ENCODE data around the gene SELENOM. TPM values are rescaled to one million over a fixed set of nuclear protein-coding genes. Genes with fewer than 3 reads are reported as not detected.
A peak's percentile ranks its signal among the peaks of the same experiment; 100 is the strongest.

SELENOM gene, protein sequence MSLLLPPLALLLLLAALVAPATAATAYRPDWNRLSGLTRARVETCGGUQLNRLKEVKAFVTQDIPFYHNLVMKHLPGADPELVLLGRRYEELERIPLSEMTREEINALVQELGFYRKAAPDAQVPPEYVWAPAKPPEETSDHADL
- 1 to 10 TPM; 4.4 to 6.0 TPM for total RNA-seq

DNA sequence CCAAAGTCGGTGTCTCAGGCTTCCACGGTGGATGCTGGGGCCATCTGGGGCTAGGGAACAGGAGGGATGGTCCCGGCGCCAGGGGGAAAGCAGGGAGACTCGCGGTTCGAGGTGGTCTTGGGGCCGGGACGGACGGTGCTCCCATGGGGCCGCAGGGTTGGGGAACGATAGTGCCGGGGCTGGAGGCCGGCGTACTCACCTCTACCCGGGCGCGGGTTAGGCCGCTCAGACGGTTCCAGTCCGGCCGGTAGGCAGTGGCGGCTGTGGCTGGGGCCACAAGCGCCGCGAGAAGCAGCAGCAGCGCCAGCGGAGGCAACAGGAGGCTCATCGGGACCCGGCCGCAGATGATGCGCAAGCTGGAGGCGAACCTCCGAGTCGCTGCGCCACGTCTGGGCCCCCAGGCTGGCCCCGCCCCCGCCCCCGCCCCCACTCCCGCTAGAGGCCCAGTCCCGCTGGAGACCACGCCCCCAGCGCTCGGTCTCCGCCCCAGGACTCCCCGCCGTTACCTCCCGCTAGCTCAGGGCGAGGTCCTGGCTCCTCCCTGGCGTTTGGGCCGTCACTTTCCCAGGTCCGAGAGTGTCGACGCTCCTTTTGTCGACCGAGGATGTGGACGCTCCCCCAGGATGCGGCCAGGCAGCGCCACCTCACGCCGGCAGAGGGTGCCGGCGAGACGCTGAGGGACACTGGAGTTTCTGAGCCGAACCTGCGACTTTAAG lies at the start of gene SELENOM:
Gene SELENOM (minus strand): TSS at position 391 of the 716 bp plus-strand sequence. CDS start 63 bp downstream, at position 328.
- no peaks in the 10 kb centered on the region for H3K36me3 Mint-ChIP-seq
- H3K9me3 Mint-ChIP-seq = no peaks in the 10 kb centered on the region
- DNase-seq (ENCODE audit: low spot score) (peak; percentile 93), ATAC-seq (peak; percentile 98 to 99)
- H3K27me3 Mint-ChIP-seq = no peaks in the 10 kb centered on the region
- peaks cover 10 to 12% of the 10 kb centered on the region in 2 donors for H3K4me1 Mint-ChIP-seq (ENCODE audit: low read depth in 2 of 2)
- peak within 1 kb of the TSS; percentile 31 to 86 for H3K27ac Mint-ChIP-seq
- peak within 1 kb of the TSS; percentile 88 for H3K4me3 Mint-ChIP-seq

- H3K27me3 Mint-ChIP-seq = no peaks in the 10 kb centered on the region
- no peaks in the 10 kb centered on the region for H3K36me3 Mint-ChIP-seq
- ATAC-seq = no peak
- H3K4me3 Mint-ChIP-seq = no peak overlapping the region
- DNase-seq (ENCODE audit: low spot score) = no peak
- H3K27ac Mint-ChIP-seq = no peak overlapping the region
- no peaks in the 10 kb centered on the region for H3K9me3 Mint-ChIP-seq
- peaks cover 4 to 8% of the 10 kb centered on the region in 2 donors for H3K4me1 Mint-ChIP-seq (ENCODE audit: low read depth in 2 of 2)
Observed at GRCh38 chr22:31155422-31155821, 48.1 kb upstream of the SELENOM start.

DNA sequence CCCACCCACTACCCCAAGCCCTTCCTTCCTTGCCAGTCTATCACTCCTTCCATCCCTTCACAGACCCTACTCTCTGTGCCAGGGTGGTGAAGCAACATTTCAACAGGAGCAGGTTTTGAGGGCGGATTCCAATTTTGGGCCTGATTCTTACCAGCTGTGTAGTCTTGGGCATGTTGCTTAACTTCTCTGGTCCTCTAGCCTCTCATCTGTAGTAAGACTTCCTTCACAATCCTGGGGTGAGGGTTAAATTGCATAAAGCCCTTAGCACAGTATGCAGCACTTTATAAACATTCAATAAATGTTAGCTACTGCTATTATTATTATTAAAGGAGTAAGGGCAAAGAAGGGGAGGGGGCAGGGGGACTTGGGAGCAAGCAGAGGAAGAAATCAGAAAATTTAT lies 47.6 kb upstream of the SELENOM start:
- H3K36me3 Mint-ChIP-seq = no peaks in the 10 kb centered on the region
- no peaks in the 10 kb centered on the region for H3K9me3 Mint-ChIP-seq
- H3K4me3 Mint-ChIP-seq = no peak overlapping the region
- H3K4me1 Mint-ChIP-seq (ENCODE audit: low read depth in 2 of 2) = peaks cover 4 to 8% of the 10 kb centered on the region in 2 donors
- no peak overlapping the region for H3K27ac Mint-ChIP-seq
- no peak for DNase-seq (ENCODE audit: low spot score)
- no peak for ATAC-seq
- no peaks in the 10 kb centered on the region for H3K27me3 Mint-ChIP-seq

- H3K36me3 Mint-ChIP-seq = no peaks in the 10 kb centered on the region
- no peak overlapping the region for H3K27ac Mint-ChIP-seq
- no peaks in the 10 kb centered on the region for H3K4me1 Mint-ChIP-seq (ENCODE audit: low read depth in 2 of 2)
- ATAC-seq (peak in 1 of 2 donors; percentile 20), DNase-seq (ENCODE audit: low spot score) (no peak)
- H3K4me3 Mint-ChIP-seq = no peak overlapping the region
- H3K27me3 Mint-ChIP-seq = no peaks in the 10 kb centered on the region
- H3K9me3 Mint-ChIP-seq = no peaks in the 10 kb centered on the region
Observed at GRCh38 chr22:31153357-31153756, 46.0 kb upstream of the SELENOM start.

- H3K4me3 Mint-ChIP-seq = no peak overlapping the region
- H3K36me3 Mint-ChIP-seq = peaks cover 4% of the 10 kb centered on the region
- H3K27ac Mint-ChIP-seq = no peak overlapping the region
- DNase-seq (ENCODE audit: low spot score) = no peak
- no peaks in the 10 kb centered on the region for H3K4me1 Mint-ChIP-seq (ENCODE audit: low read depth in 2 of 2)
- ATAC-seq = no peak
- H3K27me3 Mint-ChIP-seq = no peaks in the 10 kb centered on the region
- H3K9me3 Mint-ChIP-seq = no peaks in the 10 kb centered on the region
Observed at GRCh38 chr22:31151872-31152271, 44.5 kb upstream of the SELENOM start.

DNA sequence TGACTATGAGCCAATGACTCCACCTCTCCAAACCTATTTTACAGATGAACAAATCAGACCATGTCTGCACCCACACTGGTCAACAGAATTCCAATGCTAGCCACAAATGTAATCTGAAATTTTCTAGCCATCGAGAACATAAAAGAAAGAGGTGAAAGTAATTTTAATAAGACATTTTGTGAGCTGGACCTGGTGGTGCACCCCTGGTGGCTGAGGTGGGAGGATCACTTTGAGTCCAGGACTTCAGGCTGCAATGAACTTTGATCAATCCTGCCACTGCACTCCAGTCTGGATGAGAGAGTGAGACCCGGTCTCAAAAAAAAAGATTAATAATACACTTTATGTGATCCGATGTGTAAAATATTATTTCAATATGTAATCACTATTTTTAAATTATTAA lies 43.2 kb upstream of the SELENOM start:
- H3K9me3 Mint-ChIP-seq = no peaks in the 10 kb centered on the region
- peaks cover 6% of the 10 kb centered on the region for H3K36me3 Mint-ChIP-seq
- no peaks in the 10 kb centered on the region for H3K4me1 Mint-ChIP-seq (ENCODE audit: low read depth in 2 of 2)
- H3K4me3 Mint-ChIP-seq = no peak overlapping the region
- H3K27ac Mint-ChIP-seq = no peak overlapping the region
- DNase-seq (ENCODE audit: low spot score) (no peak), ATAC-seq (no peak)
- peaks cover 0 to 2% of the 10 kb centered on the region in 2 donors for H3K27me3 Mint-ChIP-seq

- Mint-ChIP-seq H3K4me1 (ENCODE audit: low read depth in 2 of 2) (no peaks in the 10 kb centered on the region), H3K4me3 (no peak overlapping the region), H3K36me3 (peaks cover 6% of the 10 kb centered on the region), H3K27me3 (peaks cover 0 to 2% of the 10 kb centered on the region in 2 donors), H3K27ac (no peak overlapping the region), H3K9me3 (no peaks in the 10 kb centered on the region)
- peak in 1 of 2 donors; percentile 67 for ATAC-seq
- DNase-seq (ENCODE audit: low spot score) = no peak
Observed at GRCh38 chr22:31148953-31149627, 41.7 kb upstream of the SELENOM start.

GRCh38 chr22:31148488-31148887 lies 41.1 kb upstream of the SELENOM start:
- Mint-ChIP-seq H3K9me3 (no peaks in the 10 kb centered on the region), H3K4me3 (no peak overlapping the region), H3K27ac (no peak overlapping the region), H3K36me3 (peaks cover 6% of the 10 kb centered on the region), H3K4me1 (ENCODE audit: low read depth in 2 of 2) (no peaks in the 10 kb centered on the region), H3K27me3 (peaks cover 0 to 5% of the 10 kb centered on the region in 2 donors)
- ATAC-seq = no peak
- DNase-seq (ENCODE audit: low spot score) = no peak

- H3K36me3 Mint-ChIP-seq = peaks cover 6% of the 10 kb centered on the region
- peaks cover 0 to 5% of the 10 kb centered on the region in 2 donors for H3K27me3 Mint-ChIP-seq
- DNase-seq (ENCODE audit: low spot score) (peak; percentile 13), ATAC-seq (no peak)
- no peaks in the 10 kb centered on the region for H3K4me1 Mint-ChIP-seq (ENCODE audit: low read depth in 2 of 2)
- no peak overlapping the region for H3K4me3 Mint-ChIP-seq
- H3K27ac Mint-ChIP-seq = no peak overlapping the region
- H3K9me3 Mint-ChIP-seq = no peaks in the 10 kb centered on the region
Observed at GRCh38 chr22:31144223-31144622, 36.9 kb upstream of the SELENOM start.

DNA sequence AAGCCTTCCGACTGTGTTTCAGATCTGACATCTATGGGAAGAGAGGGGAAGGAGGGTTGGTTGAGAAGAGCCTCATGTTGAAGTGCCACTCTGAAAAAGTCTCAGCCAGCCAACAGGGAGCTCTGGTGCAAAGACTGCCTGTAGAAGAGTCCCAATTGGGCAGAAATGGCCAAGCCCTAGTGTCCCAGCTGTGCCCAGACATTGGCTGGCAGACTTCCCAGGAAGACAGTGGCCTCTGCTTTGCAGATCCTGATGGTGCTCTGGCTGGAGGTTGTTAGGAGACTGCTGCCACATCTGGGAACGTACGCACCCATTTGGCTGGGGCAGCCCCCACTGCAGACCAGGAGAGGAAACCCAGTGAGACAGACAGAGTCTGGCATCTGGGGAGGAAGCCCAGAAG lies 36.2 kb upstream of the SELENOM start:
- no peaks in the 10 kb centered on the region for H3K4me1 Mint-ChIP-seq (ENCODE audit: low read depth in 2 of 2)
- H3K36me3 Mint-ChIP-seq = peaks cover 6% of the 10 kb centered on the region
- no peak overlapping the region for H3K4me3 Mint-ChIP-seq
- no peak overlapping the region for H3K27ac Mint-ChIP-seq
- H3K27me3 Mint-ChIP-seq = peaks cover 0 to 5% of the 10 kb centered on the region in 2 donors
- ATAC-seq (no peak), DNase-seq (ENCODE audit: low spot score) (peak; percentile 42)
- no peaks in the 10 kb centered on the region for H3K9me3 Mint-ChIP-seq

GRCh38 chr22:31143038-31143437 lies 35.7 kb upstream of the SELENOM start:
- H3K36me3 Mint-ChIP-seq = peaks cover 6% of the 10 kb centered on the region
- no peaks in the 10 kb centered on the region for H3K9me3 Mint-ChIP-seq
- ATAC-seq (no peak), DNase-seq (ENCODE audit: low spot score) (no peak)
- H3K27ac Mint-ChIP-seq = peak overlapping the region in 1 of 2 donors; percentile 78
- H3K27me3 Mint-ChIP-seq = peaks cover 0 to 5% of the 10 kb centered on the region in 2 donors
- H3K4me1 Mint-ChIP-seq (ENCODE audit: low read depth in 2 of 2) = no peaks in the 10 kb centered on the region
- no peak overlapping the region for H3K4me3 Mint-ChIP-seq

DNA sequence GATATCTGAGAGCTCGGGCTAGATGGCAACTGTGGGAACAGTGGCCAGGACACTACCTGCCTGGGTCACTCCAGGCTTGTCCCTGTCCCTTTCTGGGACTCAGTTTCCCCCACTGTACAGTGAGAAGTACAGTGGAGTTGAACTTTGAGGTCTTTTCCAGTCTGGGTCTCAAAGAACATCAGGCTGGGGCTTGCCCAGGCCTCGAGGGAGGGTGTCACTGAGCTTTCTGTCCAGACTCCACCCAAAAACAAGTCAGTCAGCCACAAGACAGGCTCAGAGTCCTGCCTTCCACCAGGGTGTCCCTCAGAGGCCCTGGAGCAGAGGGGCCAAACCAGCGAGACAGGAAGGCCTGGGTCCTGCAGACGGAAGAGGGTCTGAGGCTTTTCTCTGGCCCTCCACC lies 34.9 kb upstream of the SELENOM start:
- no peak for ATAC-seq
- no peaks in the 10 kb centered on the region for H3K9me3 Mint-ChIP-seq
- peaks cover 6% of the 10 kb centered on the region for H3K36me3 Mint-ChIP-seq
- peaks cover 0 to 5% of the 10 kb centered on the region in 2 donors for H3K27me3 Mint-ChIP-seq
- H3K4me3 Mint-ChIP-seq = no peak overlapping the region
- no peaks in the 10 kb centered on the region for H3K4me1 Mint-ChIP-seq (ENCODE audit: low read depth in 2 of 2)
- peak overlapping the region in 1 of 2 donors; percentile 78 for H3K27ac Mint-ChIP-seq
- DNase-seq (ENCODE audit: low spot score) = peak; percentile 26

- DNase-seq (ENCODE audit: low spot score) = peak; percentile 44
- H3K27me3 Mint-ChIP-seq = peaks cover 0 to 5% of the 10 kb centered on the region in 2 donors
- no peak overlapping the region for H3K4me3 Mint-ChIP-seq
- H3K9me3 Mint-ChIP-seq = no peaks in the 10 kb centered on the region
- no peak overlapping the region for H3K27ac Mint-ChIP-seq
- no peak for ATAC-seq
- H3K4me1 Mint-ChIP-seq (ENCODE audit: low read depth in 2 of 2) = no peaks in the 10 kb centered on the region
- no peaks in the 10 kb centered on the region for H3K36me3 Mint-ChIP-seq
Observed at GRCh38 chr22:31141551-31141950, 34.2 kb upstream of the SELENOM start.

- no peak overlapping the region for H3K4me3 Mint-ChIP-seq
- no peak for ATAC-seq
- no peaks in the 10 kb centered on the region for H3K4me1 Mint-ChIP-seq (ENCODE audit: low read depth in 2 of 2)
- H3K27me3 Mint-ChIP-seq = peaks cover 0 to 2% of the 10 kb centered on the region in 2 donors
- DNase-seq (ENCODE audit: low spot score) = no peak
- no peaks in the 10 kb centered on the region for H3K9me3 Mint-ChIP-seq
- no peaks in the 10 kb centered on the region for H3K36me3 Mint-ChIP-seq
- no peak overlapping the region for H3K27ac Mint-ChIP-seq
Observed at GRCh38 chr22:31140746-31141145, 33.4 kb upstream of the SELENOM start.
